Midbrain (tissue), 1 donor: ENCODE measurements around the gene CLEC2B.

ENCODE experiments used
- DNase-seq: peaks from one replicate; lab custom pipeline; 2025; lab: John Stamatoyannopoulos, UW

Gene CLEC2B

DNA sequence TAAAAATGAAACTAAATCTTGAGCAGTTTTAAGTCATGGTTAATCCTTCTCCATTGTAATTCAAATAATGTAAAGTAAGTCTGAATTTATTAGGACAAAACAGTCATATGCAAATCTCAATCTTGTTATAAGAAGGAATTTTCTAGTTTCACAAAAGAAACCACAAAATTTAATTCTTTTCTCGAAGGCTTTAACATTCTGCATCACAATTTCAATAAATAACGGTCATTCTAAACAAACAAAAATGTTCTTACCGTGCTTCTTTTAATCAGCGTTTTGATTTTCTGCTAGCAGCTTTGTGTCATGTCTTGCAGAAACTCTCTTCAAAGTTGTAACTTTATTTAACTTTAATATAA, 225 bp downstream of the CLEC2B start:
- no peak for DNase-seq

DNA sequence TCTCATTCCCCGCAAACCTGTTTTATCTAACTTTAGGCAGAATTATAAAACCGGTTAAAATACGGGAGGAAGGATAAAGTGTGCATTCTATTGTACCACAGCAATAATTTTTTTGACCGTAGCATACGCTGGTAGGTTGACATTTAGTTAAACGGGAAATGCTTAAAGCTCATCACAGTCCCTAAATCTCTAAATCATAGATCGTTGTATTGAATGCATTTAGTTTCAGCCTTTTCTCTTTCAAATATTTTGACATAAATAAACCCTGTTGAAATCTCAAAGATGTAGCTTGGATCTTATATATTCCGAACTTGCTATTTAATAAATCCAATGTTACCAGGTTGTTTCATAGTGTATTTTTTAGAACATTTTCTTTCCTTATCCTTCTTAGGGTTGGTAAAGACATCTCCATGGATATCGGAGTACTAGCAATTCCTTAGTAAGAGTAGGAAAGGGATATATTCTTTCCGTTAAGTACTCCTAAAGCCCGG, 798 bp downstream of the CLEC2B start:
- DNase-seq: no peak

- no peak for DNase-seq
These were observed 1.6 kb downstream of the CLEC2B start for GRCh38 chr12:9867531-9867930.

DNA sequence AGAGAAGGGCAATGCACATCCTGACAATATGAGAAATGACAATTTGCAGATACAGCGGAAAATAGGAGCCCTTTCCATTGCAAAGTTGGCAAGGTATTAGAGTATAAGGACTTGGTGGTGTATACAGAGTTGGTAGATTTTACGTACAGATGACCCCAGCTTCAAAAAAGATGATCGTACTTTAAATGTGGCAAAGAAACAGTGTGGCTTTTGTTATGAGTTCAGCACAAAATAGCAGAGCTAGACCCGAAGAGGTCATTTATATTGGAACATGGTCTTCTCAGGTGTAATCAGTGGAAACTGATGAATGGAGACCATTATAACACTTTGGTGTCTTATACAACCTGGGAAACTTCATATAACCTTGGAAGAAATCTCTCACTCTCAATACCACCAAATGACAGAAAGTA, 2.3 kb downstream of the CLEC2B start:
- no peak for DNase-seq

DNA sequence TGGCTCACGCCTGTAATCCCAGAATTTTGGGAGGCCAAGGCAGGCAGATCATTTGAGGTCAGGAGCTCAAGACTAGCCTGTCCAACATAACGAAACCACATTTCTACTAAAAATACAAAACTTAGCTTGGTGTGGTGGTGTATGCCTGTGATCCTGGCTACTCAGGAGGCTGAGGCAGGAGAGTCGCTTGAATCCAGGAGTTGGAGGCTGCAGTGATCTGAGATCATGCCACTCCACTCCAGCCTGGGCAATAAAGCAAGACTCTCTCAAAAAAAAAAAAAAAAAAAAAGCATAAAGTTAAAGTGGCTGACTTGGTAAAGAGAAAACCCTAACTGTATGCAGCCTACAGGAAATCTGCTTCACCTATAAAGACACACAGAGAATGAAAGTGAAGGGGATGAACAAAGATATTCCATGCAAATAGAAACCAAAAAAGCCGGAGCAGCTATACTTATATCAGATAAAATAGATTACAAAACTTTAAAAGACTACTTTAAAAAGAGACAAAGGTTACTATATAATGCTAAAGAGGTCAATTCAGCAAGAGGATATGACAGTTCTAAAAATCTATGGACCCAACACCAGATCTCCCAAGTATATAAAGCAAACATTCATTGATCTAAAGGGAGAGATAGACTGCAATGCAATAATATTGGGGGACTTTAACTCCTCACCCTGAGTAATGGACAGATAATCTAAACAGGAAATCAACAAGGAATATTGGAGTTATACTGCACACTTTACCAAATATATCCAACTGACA, 4.1 kb downstream of the CLEC2B start:
- no peak for DNase-seq

DNA sequence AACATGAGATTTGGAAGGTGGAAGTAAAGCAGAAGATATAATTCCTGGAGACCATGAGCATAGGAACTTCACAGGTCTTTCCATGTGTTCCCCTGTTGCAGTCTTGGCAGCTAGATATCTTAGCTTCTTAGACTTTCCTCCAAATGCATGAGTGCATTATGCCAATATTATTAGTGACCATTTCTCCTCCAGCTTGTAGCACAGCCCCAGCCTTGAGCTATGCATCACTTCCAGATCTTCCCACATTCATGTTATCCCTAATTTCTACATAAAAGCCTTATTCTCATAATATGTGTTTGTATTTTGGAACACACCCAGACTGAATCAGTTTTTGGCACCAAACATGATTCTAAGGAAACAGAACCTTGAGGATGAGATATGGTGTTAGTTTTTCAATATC, 11.0 kb downstream of the CLEC2B start:
- DNase-seq: no peak

DNA sequence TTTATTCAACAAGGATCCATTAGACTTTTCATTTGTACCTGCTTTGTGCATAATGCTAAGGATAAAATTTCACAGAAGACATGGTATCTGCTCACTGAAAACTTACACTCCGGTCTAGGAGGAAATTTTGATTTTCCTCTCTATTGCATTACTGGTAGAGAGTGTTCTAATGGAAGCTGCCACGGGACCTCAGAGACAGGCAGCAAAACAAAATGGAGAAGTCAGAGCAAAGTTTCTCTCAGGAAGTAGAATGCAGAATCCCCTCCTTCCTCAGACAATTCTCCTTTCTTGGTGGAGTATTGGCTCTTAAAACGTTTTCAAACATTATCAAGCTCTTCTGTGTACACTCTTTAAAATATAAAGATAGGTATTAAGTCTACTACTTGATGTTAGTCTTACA, 12.3 kb downstream of the CLEC2B start:
- no peak for DNase-seq

- DNase-seq: no peak
These were observed 13.0 kb downstream of the CLEC2B start for GRCh38 chr12:9856151-9856550.

DNA sequence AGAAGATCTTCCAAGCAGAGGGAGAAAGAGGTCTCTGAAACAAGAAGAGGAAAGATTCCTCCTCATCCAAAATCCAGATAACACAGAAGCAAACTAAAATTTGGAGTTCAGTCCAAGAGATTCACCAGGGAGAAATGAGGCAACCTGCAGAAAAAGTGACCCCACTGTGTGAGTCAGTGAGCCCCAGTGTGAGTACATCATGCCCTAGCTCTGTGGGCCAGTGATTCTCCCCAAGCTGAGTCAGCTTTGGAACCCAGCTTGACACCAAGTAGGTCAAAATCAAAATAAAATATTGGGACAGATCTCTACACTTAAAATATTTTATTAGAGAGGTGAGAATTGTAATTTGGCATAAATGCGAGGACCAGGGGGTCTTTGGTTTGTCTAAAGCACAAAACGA, 17.2 kb downstream of the CLEC2B start:
- no peak for DNase-seq

GRCh38 chr12:9851050-9851449, 18.1 kb downstream of the CLEC2B start:
- DNase-seq: no peak

DNA sequence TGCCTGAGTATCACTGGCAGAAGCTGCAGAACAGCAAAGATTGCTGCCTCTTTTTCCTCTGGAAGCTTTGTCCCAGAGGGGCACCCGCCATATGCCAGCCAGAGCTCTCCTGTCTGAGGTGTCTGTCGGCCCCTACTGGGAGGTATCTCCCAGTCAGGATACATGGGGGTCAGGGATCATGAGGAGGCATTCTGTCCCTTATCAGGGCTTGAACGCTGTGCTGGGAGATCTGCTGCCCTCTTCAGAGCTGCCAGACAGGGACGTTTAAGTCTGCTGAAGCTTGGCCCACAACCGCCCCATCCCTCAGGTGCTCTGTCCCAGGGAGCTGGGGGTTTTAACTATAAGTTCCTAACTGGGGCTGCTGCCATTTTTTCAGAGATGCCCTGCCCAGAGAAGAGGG, 20.3 kb downstream of the CLEC2B start:
- no peak for DNase-seq

GRCh38 chr12:9843407-9843806, 25.7 kb downstream of the CLEC2B start:
- no peak for DNase-seq

DNA sequence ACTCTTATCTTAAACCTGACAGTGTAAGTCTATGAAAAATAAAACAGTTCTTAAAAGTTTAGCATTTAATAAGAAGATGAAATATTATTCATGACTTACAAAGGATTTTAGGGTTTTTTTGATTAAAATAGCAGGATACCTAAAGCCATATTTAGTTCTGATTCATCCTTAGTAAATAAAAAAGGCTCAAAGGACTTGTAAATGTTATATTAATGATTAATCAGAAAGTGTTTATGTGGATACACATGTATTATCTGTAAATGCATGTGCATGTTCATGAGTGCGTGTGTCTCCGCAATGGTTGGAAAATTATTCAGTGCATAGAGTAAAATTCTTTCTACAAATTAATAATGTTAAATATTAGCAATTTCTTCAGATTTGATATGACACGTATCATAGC, 37.4 kb downstream of the CLEC2B start:
- no peak for DNase-seq

- no peak for DNase-seq
These were observed 39.2 kb downstream of the CLEC2B start for GRCh38 chr12:9829982-9830381.

- no peak for DNase-seq
These were observed 39.7 kb downstream of the CLEC2B start for GRCh38 chr12:9829483-9829882.

- DNase-seq: no peak
These were observed 41.8 kb downstream of the CLEC2B start, which contains the start of gene KLRF1 for GRCh38 chr12:9827209-9827888. TSS of gene KLRF1 (plus strand) at chr12:9827481. CDS start at chr12:9827545, 64 bp downstream.

DNA sequence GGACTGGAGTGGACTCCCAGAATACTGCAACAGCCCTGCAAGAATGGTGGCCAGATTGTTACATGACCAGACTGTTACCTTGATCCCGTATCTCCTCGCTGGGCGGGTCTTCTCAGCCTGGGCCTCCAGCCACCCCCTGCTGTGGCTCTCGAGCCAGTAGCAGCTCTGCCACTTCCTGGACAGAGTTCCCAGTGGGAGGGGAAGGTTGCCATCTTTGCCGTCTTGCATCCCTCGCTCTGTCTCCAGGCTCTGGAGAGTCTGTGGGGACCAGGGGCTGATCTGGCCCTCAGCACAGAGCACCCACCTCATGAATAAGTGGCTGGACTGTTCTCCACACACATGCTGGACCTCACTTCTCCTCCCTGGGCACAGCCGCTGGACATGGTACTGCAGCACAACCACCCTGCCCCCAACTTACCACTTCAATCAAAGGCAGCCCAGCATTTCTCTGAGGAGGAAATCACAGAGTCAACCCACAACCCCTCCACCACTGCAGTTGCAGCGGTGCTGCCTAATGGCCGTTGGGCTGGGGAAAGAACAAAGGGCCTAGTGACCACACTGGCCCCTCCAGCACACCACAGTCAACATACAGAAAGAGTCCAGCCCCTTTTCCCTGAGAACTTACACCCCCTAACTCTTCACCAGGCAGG, 48.7 kb downstream of the CLEC2B start:
- no peak for DNase-seq

- peak; percentile 33 for DNase-seq
These were observed 55.0 kb downstream of the CLEC2B start for GRCh38 chr12:9813821-9814798.

- DNase-seq: no peak
These were observed 57.5 kb downstream of the CLEC2B start for GRCh38 chr12:9811621-9812020.

- DNase-seq: no peak
These were observed 58.5 kb downstream of the CLEC2B start for GRCh38 chr12:9810671-9811070.

DNA sequence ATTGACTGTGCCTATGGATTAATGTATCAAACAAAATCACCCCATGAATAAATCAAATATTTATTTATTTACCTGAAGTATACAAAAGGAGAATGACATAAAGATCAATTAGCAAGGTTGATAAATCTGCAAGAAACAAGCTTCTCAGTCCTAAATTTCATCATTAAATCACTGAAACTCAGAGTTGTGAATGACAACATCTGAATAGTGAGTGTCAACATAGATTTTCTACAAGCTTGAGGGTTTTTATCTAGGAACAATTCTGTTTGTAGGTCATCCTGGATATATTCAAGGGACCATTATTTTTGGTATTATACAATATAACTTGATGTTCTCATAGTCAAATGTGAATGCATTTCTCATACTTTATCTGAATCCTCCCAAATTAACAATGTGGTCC, 59.3 kb downstream of the CLEC2B start:
- no peak for DNase-seq

- DNase-seq: no peak
These were observed 59.8 kb downstream of the CLEC2B start for GRCh38 chr12:9809338-9809737.
